Measurements from ENCODE around the gene GNLY. TPM values are rescaled to one million over a fixed set of nuclear protein-coding genes. Genes with fewer than 3 reads are reported as not detected.

GNLY gene
- total and polyA plus RNA-seq, 2 of the 13 experiments (the other 11 are each of a cell fraction or from before 2014, with no cell fraction given) = not detected

GRCh38 chr2:85744741-85745601 lies 50.8 kb downstream of the GNLY start:
- intact Hi-C loops (cut with micrococcal nuclease; ENCODE audit: unreplicated experiment) = no loop called here
- Histone ChIP-seq H3K27me3 (ENCODE audit: control insufficient read depth in 1 of 2, insufficient read depth in 2 of 2, low read length in 2 of 2) (0 out of 5 replicates have a peak, but pooled peaks cover 0 to 10% of the 10 kb centered on the region in 2 experiments), H3K4me1 (ENCODE audit: insufficient read depth, low read length) (peaks cover 37% of the 10 kb centered on the region)

More at GRCh38 chr2:85744741-85745601, 50.8 kb downstream of the GNLY start:
- CTCF ChIA-PET (ENCODE audit: low intra/inter-chr PET ratio, low total read pairs) = no interaction called here
- Histone ChIP-seq H3K27ac (ENCODE audit: extremely low read length, insufficient read depth, low read length) (no peak overlapping the region), H3K9me3 (ENCODE audit: low read length) (no peaks in the 10 kb centered on the region), H3K79me2 (ENCODE audit: insufficient read depth, low read length) (no peaks in the 10 kb centered on the region), H3K9ac (ENCODE audit: insufficient read depth, low read depth, low read length) (no peak overlapping the region), H3K36me3 (replicated peaks in 1 of 2; ENCODE audit: control insufficient read depth in 1 of 2, insufficient read depth in 2 of 2, low read length in 2 of 2) (no peaks in the 10 kb centered on the region), H3K4me3 (replicated peaks in 1 of 3; ENCODE audit: insufficient read depth in 1 of 3, low read depth in 2 of 3, low read length in 3 of 3) (no peak overlapping the region), H3K4me2 (ENCODE audit: low read depth, low read length) (no peak overlapping the region), H4K20me1 (ENCODE audit: insufficient read depth, low read length) (no peaks in the 10 kb centered on the region), H2AFZ (ENCODE audit: low read length) (no peak overlapping the region)
- DNase-seq (ENCODE audit: low spot score) = no peak
- no TSS peak for BruUV-seq (replicated peaks)
- TF ChIP-seq ZNF430 (CRISPR knock-in tag; IDR thresholded peaks at IDR 0.05) = no peak
- TF ChIP-seq MTF2 (CRISPR knock-in tag; IDR thresholded peaks at IDR 0.05; ENCODE audit: borderline replicate concordance) = no peak
- TF ChIP-seq ZNF550 (CRISPR knock-in tag; IDR thresholded peaks at IDR 0.05; ENCODE audit: borderline replicate concordance) = no peak
- TF ChIP-seq ZXDC (CRISPR knock-in tag; IDR thresholded peaks at IDR 0.05) = no peak
- TF ChIP-seq ZNF83 (CRISPR knock-in tag; IDR thresholded peaks at IDR 0.05; ENCODE audit: borderline replicate concordance) = no peak
- TF ChIP-seq NR2C2 (CRISPR knock-in tag; IDR thresholded peaks at IDR 0.05; ENCODE audit: borderline replicate concordance) = no peak
- TF ChIP-seq TRIM22 (IDR thresholded peaks at IDR 0.05) = no peak
- TF ChIP-seq ZMYM2 (CRISPR knock-in tag; IDR thresholded peaks at IDR 0.05) = no peak
- TF ChIP-seq TGIF2 (CRISPR knock-in tag; IDR thresholded peaks at IDR 0.05) = no peak
- no peak for TF ChIP-seq ZNF713 (CRISPR knock-in tag; IDR thresholded peaks at IDR 0.05)
- TF ChIP-seq SYNCRIP (IDR thresholded peaks at IDR 0.05; ENCODE audit: insufficient read depth, low read depth, low read length) = no peak
- no peak for TF ChIP-seq ZNF101 (CRISPR knock-in tag; IDR thresholded peaks at IDR 0.05; ENCODE audit: borderline replicate concordance, low read depth)
- TF ChIP-seq HDAC2 (CRISPR knock-in tag; IDR thresholded peaks at IDR 0.05) = no peak
- no peak for TF ChIP-seq ZFP62 (CRISPR knock-in tag; IDR thresholded peaks at IDR 0.05)
- TF ChIP-seq MXD3 (CRISPR knock-in tag; IDR thresholded peaks at IDR 0.05) = no peak
- TF ChIP-seq ELF1 (CRISPR knock-in tag; IDR thresholded peaks at IDR 0.05) = no peak
- FAIRE-seq = no peak
- no peak for ATAC-seq
- 55% methylated on average over 10 of the region's 10 CpGs for WGBS (ENCODE audit: low lambda C conversion rate)
- POLR2A ChIA-PET = no interaction called here
- in situ Hi-C loops (cut with HindIII; ENCODE audit: extremely low pct_ligation_motif_present, low pct_unique_long_range_greater_than_20kb) = no loop called here
